Hippocampal formation (tissue), 2 donors: ENCODE results near the gene CLEC16A.

Experiments
- DNase-seq, 2 donors: peaks; one replicate each; lab custom pipeline; 2025; lab: John Stamatoyannopoulos, UW

Gene CLEC16A, protein sequence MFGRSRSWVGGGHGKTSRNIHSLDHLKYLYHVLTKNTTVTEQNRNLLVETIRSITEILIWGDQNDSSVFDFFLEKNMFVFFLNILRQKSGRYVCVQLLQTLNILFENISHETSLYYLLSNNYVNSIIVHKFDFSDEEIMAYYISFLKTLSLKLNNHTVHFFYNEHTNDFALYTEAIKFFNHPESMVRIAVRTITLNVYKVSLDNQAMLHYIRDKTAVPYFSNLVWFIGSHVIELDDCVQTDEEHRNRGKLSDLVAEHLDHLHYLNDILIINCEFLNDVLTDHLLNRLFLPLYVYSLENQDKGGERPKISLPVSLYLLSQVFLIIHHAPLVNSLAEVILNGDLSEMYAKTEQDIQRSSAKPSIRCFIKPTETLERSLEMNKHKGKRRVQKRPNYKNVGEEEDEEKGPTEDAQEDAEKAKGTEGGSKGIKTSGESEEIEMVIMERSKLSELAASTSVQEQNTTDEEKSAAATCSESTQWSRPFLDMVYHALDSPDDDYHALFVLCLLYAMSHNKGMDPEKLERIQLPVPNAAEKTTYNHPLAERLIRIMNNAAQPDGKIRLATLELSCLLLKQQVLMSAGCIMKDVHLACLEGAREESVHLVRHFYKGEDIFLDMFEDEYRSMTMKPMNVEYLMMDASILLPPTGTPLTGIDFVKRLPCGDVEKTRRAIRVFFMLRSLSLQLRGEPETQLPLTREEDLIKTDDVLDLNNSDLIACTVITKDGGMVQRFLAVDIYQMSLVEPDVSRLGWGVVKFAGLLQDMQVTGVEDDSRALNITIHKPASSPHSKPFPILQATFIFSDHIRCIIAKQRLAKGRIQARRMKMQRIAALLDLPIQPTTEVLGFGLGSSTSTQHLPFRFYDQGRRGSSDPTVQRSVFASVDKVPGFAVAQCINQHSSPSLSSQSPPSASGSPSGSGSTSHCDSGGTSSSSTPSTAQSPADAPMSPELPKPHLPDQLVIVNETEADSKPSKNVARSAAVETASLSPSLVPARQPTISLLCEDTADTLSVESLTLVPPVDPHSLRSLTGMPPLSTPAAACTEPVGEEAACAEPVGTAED

DNA sequence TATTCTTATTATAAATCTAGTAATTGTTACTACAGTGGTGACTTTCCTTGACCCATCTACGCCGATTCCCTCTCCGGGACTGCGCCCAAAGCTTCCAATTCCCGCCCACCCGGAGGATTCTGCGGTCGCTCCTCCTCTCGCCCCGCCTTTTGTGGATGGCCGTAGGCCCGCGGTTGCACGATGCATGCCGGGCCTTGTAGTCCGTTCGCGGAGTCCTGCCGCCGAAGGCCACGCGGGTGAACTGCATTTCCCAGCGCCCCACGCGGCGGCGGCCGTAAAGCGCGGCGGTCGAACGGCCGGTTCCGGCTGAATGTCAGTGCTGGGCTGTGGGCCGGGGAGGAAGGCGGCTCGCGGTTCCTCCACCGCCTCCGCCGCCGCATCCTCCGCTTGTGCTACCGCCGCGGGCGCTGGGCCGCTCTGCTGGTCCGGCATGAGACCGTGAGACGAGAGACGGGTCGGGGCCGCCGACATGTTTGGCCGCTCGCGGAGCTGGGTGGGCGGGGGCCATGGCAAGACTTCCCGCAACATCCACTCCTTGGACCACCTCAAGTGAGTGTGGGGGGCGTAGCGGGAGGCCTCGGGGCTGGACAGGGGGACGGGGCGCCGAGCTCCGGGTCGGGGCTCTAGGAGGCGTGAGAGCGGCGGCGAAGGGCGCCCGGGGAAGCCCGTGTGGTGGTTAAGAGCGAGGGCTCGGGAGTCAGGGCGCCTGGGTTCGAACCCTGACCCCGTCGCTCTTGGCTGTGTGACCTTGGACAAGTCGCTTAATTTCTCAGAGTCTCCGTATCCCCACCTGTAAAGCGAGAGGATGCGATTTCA lies at the start of gene CLEC16A:
TSS of gene CLEC16A (plus strand) at position 316 of the 816 bp plus-strand sequence. CDS start at position 470, 154 bp downstream.
- peak; percentile 96 to 99 for DNase-seq

DNA sequence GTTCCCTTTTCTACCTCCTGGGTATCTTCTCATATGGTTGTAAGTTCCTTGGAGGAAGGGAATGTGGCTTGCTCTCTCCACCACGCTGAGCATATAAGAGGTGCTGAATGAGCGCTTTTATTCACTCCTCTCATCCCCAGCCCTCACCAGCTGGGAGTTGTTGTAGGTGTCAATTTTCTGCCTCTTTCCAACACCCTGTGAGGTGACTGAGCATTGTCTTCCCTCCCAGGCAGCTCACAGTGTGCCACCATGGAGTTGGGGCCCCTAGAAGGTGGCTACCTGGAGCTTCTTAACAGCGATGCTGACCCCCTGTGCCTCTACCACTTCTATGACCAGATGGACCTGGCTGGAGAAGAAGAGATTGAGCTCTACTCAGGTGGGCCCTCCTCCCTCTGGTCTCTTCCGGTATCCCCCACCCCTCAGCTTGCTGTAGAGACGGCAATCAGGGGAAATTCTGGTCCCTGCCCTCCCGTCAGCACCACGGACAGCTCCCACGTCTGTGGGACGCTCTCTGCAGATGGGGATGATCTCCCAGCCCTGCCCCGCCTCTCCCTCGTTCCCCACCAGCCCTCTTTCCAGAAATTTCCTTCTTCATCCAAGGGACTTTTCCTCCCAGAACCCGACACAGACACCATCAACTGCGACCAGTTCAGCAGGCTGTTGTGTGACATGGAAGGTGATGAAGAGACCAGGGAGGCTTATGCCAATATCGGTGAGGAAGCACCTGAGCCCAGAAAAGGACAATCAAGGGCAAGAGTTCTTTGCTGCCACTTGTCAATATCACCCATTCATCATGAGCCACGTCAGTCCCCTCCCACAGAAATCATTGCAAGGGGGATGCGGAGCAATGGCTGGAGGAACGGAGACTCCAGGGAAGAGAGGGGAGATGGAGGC lies 49.1 kb upstream of the CLEC16A start:
- no peak for DNase-seq

DNA sequence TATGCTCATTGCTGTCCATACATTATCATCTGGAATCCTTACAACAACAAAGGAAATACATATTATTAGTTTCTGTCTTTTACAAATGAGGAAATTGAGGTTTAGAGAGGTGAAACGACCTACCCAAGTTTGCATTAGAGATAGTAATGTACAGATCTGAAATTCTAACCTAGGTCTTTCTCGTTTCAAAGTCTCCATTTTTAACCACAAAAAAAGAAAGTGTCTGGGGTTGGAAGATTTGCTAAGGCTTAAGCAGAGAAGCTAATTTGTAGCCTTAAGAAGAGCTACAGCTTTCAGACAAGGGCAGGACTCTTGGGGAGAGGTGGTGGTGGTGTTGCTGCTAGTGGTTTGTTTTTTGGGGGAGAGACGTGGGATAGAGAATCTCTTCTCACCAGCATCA lies 48.2 kb upstream of the CLEC16A start:
- DNase-seq = no peak

DNA sequence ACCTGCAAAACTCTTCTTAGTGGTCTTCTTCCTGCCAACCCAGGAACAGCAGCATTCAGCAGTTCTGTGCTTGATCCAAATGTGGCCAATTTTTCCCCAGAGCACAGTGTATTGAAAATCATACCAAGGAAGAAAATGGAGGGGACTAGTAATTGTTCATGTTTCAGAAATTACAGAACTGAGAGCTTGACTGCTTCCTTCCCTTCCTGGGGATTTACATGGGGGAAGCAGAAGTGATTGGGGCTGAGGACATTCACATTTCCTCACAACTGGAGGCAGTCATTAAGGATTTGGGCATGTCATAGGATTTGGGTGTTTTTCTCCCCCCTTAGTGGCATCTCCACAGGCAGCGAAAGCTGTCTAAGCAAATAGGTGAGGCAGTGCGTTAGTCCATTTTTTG lies 47.6 kb upstream of the CLEC16A start:
- DNase-seq = no peak

DNA sequence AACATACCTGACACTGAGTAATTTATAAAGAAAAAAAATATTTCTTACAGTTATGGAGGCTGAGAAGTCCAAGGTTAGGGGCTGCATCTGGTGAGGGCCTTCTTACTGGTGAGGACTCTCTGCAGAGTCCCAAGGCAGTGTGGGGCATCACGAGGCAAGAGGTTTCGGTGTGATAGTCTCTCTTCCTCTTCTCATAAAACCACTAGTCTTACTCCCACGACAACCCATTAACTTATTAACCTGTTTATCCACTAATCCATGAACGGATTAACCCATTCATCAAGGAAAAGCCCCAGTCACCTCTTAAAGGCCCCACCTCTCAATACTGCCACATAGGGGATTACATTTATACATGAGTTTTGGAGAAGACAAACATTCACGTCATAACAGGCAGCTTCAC lies 47.2 kb upstream of the CLEC16A start:
- DNase-seq = no peak

DNA sequence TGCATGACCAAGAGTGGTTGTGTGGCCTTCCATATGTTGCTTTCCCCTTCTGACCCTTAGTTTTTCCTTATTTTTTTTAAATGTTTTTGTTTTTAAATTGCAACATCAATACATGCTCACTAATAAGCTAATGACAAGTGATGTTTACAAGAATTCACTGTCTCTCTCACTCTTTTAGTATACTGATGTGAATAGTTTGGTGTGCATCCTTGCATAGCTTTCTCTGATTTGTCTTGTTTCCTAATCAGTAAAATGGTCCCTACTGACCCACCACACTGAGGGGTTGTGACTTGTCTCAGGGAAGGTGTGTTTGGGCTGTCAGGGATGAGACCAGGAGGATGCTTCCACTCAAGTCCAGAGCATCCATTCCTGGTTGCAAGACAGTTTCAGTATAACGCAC lies 41.4 kb upstream of the CLEC16A start:
- no peak for DNase-seq

DNA sequence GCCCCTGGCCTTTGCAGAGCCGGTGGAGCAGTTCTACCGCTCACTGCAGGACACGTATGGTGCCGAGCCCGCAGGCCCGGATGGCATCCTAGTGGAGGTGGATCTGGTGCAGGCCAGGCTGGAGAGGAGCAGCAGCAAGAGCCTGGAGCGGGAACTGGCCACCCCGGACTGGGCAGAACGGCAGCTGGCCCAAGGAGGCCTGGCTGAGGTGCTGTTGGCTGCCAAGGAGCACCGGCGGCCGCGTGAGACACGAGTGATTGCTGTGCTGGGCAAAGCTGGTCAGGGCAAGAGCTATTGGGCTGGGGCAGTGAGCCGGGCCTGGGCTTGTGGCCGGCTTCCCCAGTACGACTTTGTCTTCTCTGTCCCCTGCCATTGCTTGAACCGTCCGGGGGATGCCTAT lies 37.9 kb upstream of the CLEC16A start:
- DNase-seq = no peak

DNA sequence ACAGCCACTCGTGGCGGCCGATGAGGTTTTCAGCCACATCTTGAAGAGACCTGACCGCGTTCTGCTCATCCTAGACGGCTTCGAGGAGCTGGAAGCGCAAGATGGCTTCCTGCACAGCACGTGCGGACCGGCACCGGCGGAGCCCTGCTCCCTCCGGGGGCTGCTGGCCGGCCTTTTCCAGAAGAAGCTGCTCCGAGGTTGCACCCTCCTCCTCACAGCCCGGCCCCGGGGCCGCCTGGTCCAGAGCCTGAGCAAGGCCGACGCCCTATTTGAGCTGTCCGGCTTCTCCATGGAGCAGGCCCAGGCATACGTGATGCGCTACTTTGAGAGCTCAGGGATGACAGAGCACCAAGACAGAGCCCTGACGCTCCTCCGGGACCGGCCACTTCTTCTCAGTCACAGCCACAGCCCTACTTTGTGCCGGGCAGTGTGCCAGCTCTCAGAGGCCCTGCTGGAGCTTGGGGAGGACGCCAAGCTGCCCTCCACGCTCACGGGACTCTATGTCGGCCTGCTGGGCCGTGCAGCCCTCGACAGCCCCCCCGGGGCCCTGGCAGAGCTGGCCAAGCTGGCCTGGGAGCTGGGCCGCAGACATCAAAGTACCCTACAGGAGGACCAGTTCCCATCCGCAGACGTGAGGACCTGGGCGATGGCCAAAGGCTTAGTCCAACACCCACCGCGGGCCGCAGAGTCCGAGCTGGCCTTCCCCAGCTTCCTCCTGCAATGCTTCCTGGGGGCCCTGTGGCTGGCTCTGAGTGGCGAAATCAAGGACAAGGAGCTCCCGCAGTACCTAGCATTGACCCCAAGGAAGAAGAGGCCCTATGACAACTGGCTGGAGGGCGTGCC lies 37.2 kb upstream of the CLEC16A start:
- no peak for DNase-seq

DNA sequence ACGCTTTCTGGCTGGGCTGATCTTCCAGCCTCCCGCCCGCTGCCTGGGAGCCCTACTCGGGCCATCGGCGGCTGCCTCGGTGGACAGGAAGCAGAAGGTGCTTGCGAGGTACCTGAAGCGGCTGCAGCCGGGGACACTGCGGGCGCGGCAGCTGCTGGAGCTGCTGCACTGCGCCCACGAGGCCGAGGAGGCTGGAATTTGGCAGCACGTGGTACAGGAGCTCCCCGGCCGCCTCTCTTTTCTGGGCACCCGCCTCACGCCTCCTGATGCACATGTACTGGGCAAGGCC lies 36.7 kb upstream of the CLEC16A start:
- no peak for DNase-seq

DNA sequence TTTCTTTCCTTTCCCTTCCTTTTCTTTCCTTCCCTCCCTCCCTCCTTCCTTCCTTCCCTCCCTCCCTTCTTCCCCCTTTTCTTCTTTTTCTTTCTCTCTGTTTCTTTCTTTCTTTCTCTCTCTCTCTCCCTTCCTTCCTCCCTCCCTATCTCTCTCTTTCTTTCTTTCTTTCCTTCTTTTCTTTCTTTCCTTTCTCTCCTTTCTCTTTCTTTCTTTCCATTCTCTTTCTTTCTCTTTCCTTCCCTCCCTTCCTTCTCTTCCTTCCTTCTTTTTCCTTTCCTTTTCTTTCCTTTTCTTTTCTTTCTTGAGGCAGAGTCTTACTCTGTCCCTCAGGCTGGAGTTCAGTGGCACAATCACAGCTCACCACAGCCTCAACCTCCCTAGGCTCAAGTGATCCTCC lies 33.1 kb upstream of the CLEC16A start:
- no peak for DNase-seq

DNA sequence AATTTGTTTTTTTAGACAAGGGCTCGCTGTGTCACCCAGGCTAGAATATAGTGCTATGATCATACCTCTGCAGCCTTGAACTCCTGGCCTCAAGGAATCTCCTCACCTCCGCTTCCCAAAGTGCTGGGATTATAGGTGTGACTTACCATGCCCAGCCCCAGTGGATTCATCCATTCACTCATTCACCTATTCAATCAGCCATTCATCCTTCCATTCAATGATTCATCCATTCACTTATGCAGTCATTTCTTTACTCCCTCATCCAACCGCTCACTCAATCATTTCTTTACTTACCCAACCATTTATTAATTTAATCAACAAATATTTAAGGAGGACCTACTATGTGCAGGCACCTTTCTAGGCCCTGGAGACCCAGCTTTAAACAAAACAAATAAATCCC lies 27.8 kb upstream of the CLEC16A start:
- DNase-seq = no peak

DNA sequence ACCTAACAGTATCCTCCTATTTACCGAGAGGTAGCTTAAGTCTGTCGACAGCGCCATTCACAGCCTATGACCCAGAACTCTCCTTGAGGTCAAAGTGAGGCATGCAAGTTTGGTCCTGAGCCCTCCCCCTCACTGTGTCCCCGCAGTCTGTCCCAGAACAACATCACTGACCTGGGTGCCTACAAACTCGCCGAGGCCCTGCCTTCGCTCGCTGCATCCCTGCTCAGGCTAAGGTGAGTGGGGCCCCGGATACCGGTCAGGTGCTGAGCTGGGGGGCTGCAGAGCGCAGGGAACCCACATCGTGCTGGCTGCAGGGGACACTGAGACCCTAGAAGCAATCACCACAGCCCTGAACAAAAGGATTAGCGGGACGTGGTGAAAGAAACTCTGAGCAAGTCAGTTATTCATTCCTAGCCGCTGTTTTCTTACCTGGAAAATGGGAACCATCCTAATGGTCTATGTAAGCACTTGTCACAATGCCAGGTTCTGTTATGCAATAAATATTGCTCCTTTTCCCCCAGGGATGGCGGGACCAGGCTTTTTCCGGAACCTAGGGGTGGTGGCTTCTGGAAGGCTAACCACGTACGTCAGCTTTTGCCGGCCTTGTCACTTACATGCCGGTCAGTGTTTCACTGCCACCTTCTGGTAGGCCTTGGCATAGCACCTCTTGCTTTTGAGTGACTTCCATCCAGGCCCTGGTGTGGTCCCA lies 25.9 kb upstream of the CLEC16A start:
- peak; percentile 34 to 75 for DNase-seq

DNA sequence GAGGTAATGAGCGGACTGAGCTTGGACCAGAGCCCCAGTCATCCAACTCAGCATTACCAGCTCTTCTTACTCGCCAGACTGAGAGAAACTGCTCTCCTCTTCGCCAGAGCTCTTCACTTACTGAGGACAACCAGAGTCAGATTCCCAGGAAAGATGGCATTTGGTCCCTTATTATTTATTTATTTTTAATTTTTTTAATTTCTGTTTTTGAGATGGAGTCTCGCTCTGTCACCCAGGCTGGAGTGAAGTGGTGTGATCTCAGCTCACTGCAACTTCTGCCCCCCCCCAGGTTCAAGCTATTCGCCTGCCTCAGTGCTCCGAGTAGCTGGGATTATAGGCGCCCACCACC lies 25.4 kb upstream of the CLEC16A start:
- DNase-seq = no peak

DNA sequence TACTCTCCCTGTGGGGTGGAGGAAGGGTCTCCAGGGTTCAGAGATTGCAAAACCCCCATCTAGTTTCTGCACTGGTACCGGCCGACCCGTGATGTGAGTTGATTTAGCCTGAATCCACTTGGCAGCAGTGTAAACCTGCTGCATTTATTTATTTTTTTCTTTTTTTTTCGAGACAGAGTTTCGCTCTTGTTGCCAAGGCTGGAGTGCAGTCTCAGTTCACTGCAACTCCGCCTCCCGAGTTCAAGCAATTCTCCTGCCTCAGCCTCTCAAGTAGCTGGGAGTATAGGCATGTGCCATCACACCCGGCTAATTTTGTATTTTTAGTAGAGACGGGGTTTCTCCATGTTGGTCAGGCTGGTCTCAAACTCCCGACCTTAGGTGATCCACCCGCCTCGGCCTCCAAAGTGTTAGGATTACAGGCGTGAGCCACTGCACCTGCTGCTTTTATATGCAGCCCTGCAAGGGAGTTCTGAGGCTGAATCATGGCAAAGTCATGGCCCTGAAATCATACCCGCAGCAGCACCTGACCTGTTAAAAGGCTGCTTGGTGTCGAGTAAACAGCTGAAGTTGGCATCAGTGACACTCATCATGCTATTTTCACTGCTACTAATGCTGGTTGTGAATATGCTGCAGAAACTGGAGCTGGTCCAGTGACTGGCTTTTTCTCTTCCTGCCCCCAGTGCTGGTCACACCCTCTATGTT lies 23.5 kb upstream of the CLEC16A start:
- DNase-seq = no peak

DNA sequence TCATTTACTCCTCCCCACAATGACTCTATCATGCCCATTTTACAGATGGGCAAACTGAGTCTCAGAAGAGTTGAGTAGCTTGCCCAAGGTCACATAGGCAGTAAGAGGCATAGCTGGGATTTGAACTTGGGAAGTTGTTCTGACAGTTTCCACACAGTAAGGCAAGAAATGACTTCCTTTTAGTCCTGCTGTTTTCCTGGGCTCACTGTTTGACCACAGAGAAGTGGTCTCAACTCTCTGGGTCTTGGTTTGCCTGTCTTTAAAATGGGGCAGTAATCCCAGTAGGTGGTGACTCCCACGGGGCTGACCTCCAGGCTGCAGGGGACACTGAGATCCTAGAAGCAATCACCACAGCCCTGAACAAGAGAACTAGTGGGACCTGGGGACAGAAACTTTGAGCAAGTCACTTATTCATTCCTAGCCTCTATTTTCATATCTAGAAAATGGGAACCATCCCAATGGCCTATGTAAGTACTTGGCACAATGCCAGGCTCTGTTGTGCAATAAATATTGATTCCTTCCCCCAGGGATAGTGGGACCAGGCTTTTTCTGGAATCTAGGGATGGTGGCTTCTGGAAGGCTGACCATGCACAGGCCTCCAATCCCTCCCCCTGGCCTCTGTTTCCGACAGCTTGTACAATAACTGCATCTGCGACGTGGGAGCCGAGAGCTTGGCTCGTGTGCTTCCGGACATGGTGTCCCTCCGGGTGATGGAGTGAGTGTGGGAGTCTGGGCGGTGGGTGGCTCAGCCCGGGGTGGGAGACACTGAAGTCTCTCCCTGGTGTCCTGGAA lies 22.6 kb upstream of the CLEC16A start:
- no peak for DNase-seq

DNA sequence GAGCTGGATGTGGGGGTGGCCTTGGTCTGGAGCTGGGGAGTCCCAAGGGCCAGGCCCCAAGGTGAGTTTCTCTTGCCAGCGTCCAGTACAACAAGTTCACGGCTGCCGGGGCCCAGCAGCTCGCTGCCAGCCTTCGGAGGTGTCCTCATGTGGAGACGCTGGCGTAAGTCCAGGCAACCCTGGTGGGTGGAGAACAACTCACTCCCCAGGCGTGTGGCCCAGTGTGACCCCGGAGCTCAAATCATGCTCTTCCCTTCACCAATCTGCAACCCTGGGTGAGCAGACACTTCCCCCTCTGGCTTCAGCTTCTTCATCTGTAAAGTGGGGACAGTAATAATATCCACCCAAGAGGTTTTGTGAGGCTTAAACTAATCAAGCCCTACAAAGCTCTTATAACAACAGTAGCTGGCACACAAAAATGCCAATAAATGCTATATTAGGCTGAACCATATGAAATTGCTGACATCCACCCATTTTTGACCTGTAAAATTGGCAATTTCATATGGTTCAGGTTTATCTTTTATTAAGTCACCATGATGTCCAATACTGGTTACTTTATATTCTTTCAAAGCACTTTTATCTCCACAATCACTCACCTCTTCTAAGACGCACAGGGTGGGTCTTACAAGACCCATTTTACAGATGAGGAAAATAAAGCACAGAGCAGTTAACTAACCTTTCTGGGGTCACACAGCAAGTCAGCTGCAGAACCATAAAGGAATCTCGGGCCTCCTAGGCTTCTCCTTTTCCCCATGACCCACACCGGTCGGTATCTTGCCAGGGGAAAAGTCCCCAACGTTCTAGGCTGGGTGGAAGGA lies 21.8 kb upstream of the CLEC16A start:
- DNase-seq = no peak

DNA sequence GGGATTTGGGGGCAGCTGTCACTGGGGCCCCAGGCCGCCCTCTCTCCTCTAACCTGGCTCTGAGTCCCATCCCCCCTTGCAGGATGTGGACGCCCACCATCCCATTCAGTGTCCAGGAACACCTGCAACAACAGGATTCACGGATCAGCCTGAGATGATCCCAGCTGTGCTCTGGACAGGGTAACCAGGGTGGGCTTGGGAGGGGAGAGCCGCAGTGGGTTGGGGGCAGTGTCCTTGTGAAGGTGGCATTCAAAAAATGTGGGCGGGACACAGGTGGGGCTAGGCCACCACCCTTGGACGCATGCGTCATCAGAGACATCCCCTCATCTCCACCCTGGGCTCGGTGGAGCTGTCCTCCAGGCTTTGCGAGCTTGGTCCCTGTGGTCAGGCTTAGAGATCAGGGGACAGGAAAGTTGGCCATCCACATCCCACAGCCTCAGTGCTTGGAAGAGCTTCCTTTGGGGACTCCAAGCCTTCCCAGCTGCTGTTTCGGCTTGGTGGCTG lies 21.2 kb upstream of the CLEC16A start:
- DNase-seq = no peak
